Uterus (tissue), 2 donors: ENCODE results near the gene HYDIN.
"Not testable (repeated sequence)": the region's sequence is repeated elsewhere in the genome, so short reads cannot be mapped to it uniquely, and the experiment has no call there.

Source experiments
- CTCF ChIP-seq, 4 experiments: fragments of 200-600 bp in 2 of 4; fragments of 450-650 bp in 2 of 4; sonication (generic) in 2 of 4; IDR thresholded peaks; one replicate each; pipeline ENCODE4 v1.5.1; 2016 to 2019; ENCODE audit warnings: antibody characterized with exemption in 4 of 4, mild to moderate bottlenecking in 2 of 4, moderate library complexity in 1 of 4
- POLR2A ChIP-seq, 2 donors: fragments of 450-650 bp; IDR thresholded peaks; one replicate each; pipeline ENCODE4 v1.6.1; 2016; ENCODE audit warnings: antibody characterized with exemption in 2 of 2, mild to moderate bottlenecking in 1 of 2, moderate library complexity in 1 of 2

DNA sequence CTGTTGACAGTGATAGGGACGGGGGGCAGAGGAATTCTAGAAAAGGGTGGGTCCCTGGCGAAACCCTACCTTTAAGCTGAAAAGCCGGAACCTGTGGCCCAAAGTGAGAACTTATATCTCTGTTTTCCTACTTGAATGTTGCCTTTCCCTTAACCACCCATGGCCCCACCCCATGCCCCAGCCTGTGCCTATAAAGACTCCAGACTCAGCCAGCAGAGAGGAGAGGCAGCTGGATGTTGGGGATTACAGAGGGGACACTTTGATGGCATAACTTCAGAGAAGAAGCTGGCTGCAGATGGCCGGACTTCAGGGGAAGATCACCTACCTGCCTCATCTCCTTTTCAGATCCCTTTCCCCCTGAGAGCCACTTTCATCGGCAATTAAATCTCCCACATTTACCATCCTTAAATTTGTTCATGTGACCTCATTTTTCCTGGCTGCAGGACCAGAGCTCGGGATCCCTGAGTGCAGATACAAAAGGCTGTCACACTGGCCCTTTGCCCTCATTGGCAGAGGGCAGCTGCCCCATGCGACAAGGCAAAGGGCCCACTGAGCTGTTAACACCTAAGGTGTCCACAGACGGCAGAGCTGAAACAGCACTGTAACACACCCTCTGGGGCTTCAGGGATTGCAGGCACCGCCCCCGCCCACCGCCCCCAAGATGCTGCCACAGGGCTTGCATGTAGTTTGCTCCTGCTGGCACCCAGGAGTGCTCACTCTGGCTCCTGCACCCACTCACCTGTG, 191.0 kb downstream of the HYDIN start:
- not testable (repeated sequence) for TF ChIP-seq CTCF, POLR2A (IDR thresholded peaks at IDR 0.05)
